DOHH2 (cell line): Measurements from ENCODE around the gene JUND.

Experiments used
- H3F3A ChIP-seq: fragments of 200-600 bp; sonication (generic), shearing (Covaris generic); 2 replicates; pipeline ENCODE4 v1.6.0; 2016; ENCODE audit warnings: antibody characterized with exemption, mild to moderate bottlenecking; ENCODE audit not compliant: control insufficient read depth, insufficient read depth
- H3K27ac ChIP-seq: fragments of 200-600 bp; sonication (generic); 2 replicates; pipeline ENCODE4 v1.5.1; 2014; ENCODE audit warnings: low read depth, mild to moderate bottlenecking, low read length, moderate library complexity
- H3K27me3 ChIP-seq: fragments of 200-600 bp; sonication (generic); 2 replicates; pipeline ENCODE4 v1.6.1; 2014; ENCODE audit warnings: mild to moderate bottlenecking, low read length, mixed read lengths; ENCODE audit not compliant: control insufficient read depth
- H3K36me3 ChIP-seq: fragments of 200-600 bp; sonication (generic); 2 replicates; pipeline ENCODE4 v1.6.1; 2014; ENCODE audit warnings: mild to moderate bottlenecking, low read length, moderate library complexity, mixed read lengths; ENCODE audit not compliant: control insufficient read depth
- H3K4me1 ChIP-seq: fragments of 200-600 bp; sonication (generic); 2 replicates; pipeline ENCODE4 v1.6.1; 2014; ENCODE audit warnings: mild to moderate bottlenecking, low read length, mixed read lengths; ENCODE audit not compliant: control insufficient read depth
- H3K4me2 ChIP-seq: fragments of 200-600 bp; sonication (generic); 2 replicates; pipeline ENCODE4 v1.6.0; 2014; ENCODE audit warnings: mild to moderate bottlenecking, low read length, moderate library complexity
- H3K4me3 ChIP-seq: fragments of 200-600 bp; sonication (generic); 2 replicates; pipeline ENCODE4 v1.5.1; 2014; ENCODE audit warnings: mild to moderate bottlenecking, low read length, mixed read lengths
- H3K79me2 ChIP-seq: fragments of 200-600 bp; sonication (generic); 2 replicates; pipeline ENCODE4 v1.6.1; 2014; ENCODE audit warnings: mild to moderate bottlenecking, low read length, mixed read lengths; ENCODE audit not compliant: control insufficient read depth
- H3K9me2 ChIP-seq: fragments of 200-600 bp; sonication (generic); replicated peaks from 2 replicates; pipeline ENCODE4 v1.6.1; 2014; ENCODE audit warnings: mild to moderate bottlenecking, low read length, mixed read lengths; ENCODE audit not compliant: control insufficient read depth
- H3K9me3 ChIP-seq: fragments of 200-600 bp; sonication (generic); 2 replicates; pipeline ENCODE4 v1.6.1; 2014; ENCODE audit warnings: antibody characterized with exemption, low read length, mixed read lengths; ENCODE audit not compliant: control insufficient read depth, insufficient read depth
- H4K20me1 ChIP-seq: fragments of 200-600 bp; sonication (generic); 2 replicates; pipeline ENCODE4 v1.6.0; 2014; ENCODE audit warnings: low read depth, mild to moderate bottlenecking, antibody characterized with exemption, low read length, moderate library complexity; ENCODE audit not compliant: control insufficient read depth, insufficient read depth
- CTCF ChIP-seq: fragments of 200-600 bp; sonication (generic); IDR thresholded peaks from one replicate; pipeline ENCODE4 v1.5.1; 2014; ENCODE audit warnings: antibody characterized with exemption, mild to moderate bottlenecking, low read depth, low read length; ENCODE audit not compliant: poor library complexity, severe bottlenecking
- EZH2phosphoT487 ChIP-seq: fragments of 200-600 bp; sonication (generic); IDR thresholded peaks from 2 replicates; pipeline ENCODE4 v1.6.1; 2017; ENCODE audit warnings: borderline replicate concordance, mild to moderate bottlenecking, antibody characterized with exemption, low read length, moderate library complexity, mixed read lengths

The JUND gene

DNA sequence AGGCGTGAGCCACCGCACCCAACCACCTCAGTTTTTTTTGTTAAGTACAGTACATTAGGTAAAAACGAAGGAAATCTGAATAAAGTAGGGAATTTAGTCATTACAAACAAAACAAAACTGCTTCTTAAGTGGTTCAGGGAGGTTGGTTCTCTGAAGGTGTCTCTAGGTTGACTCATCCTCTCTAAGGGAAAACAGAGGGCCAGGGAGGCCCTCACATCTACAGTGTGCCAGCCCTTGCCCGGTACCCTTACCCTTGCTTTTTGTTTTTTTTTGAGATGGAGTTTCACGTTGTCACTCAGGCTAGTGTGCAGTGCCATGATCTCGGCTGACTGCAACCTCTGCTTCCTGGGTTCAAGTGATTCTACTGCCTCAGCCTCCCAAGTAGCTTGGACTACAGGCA, 17.2 kb upstream of the JUND start:
- Histone ChIP-seq H3K27me3 (no peaks in the 10 kb centered on the region), H3K4me3 (no peak overlapping the region), H3K4me2 (no peak overlapping the region), H3F3A (peaks cover 1% of the 10 kb centered on the region; the same call in 1 of the 2 replicates), H3K36me3 (no peaks in the 10 kb centered on the region), H3K9me2 (no peaks in the 10 kb centered on the region), H4K20me1 (no peaks in the 10 kb centered on the region), H3K27ac (no peak overlapping the region), H3K9me3 (no peaks in the 10 kb centered on the region), H3K79me2 (no peaks in the 10 kb centered on the region), H3K4me1 (peaks cover 20% of the 10 kb centered on the region)
- no peak for TF ChIP-seq EZH2phosphoT487
- TF ChIP-seq CTCF = no peak

- Histone ChIP-seq H3K4me3 (no peak overlapping the region), H3K27ac (no peak overlapping the region), H3K4me2 (no peak overlapping the region), H3K36me3 (no peaks in the 10 kb centered on the region), H3K9me3 (no peaks in the 10 kb centered on the region), H3K4me1 (peaks cover 27% of the 10 kb centered on the region), H3K27me3 (no peaks in the 10 kb centered on the region), H4K20me1 (no peaks in the 10 kb centered on the region), H3K9me2 (no peaks in the 10 kb centered on the region), H3K79me2 (no peaks in the 10 kb centered on the region), H3F3A (peaks cover 6% of the 10 kb centered on the region; the same call in 1 of the 2 replicates)
- TF ChIP-seq EZH2phosphoT487 = no peak
- TF ChIP-seq CTCF = no peak
Measured at GRCh38 chr19:18297308-18297707, 15.9 kb upstream of the JUND start.

- Histone ChIP-seq H4K20me1 (no peaks in the 10 kb centered on the region), H3K9me2 (no peaks in the 10 kb centered on the region), H3K27me3 (no peaks in the 10 kb centered on the region), H3K4me2 (no peak overlapping the region), H3K4me3 (no peak overlapping the region), H3K9me3 (no peaks in the 10 kb centered on the region), H3K27ac (no peak overlapping the region), H3K4me1 (peaks cover 49% of the 10 kb centered on the region), H3F3A (peaks cover 18% of the 10 kb centered on the region), H3K79me2 (no peaks in the 10 kb centered on the region), H3K36me3 (no peaks in the 10 kb centered on the region)
- TF ChIP-seq EZH2phosphoT487 (no peak), CTCF (no peak)
Measured at GRCh38 chr19:18295034-18295451, 13.6 kb upstream of the JUND start.
